Measurements from ENCODE around the gene NUMB. TPM values are rescaled to one million over a fixed set of nuclear protein-coding genes. Genes with fewer than 3 reads are reported as not detected.

Gene NUMB
- total RNA-seq, 1 donor from 2014 or later: 18.2 TPM

- FAIRE-seq: no peak
- Histone ChIP-seq H3K4me3 (ENCODE audit: low read depth, low read length) (no peak overlapping the region), H3K36me3 (ENCODE audit: control insufficient read depth, insufficient read depth, low read length) (no peaks in the 10 kb centered on the region), H3K27me3 (ENCODE audit: control insufficient read depth, insufficient read depth, low read length) (peaks cover 12% of the 10 kb centered on the region)
- no peak for DNase-seq (ENCODE audit: low read depth)
- no peak for TF ChIP-seq CTCF (IDR thresholded peaks at IDR 0.05; ENCODE audit: insufficient read depth, low read length, severe bottlenecking)
Measured at GRCh38 chr14:73238941-73239340, 219.4 kb downstream of the NUMB start.

- no peak for FAIRE-seq
- peak; percentile 80 for DNase-seq (ENCODE audit: low read depth)
Measured at GRCh38 chr14:73238424-73238852, 219.9 kb downstream of the NUMB start.

GRCh38 chr14:73237786-73238423, 220.4 kb downstream of the NUMB start:
- TF ChIP-seq CTCF (IDR thresholded peaks at IDR 0.05; ENCODE audit: insufficient read depth, low read length, severe bottlenecking): no peak
- H3K27me3 ChIP-seq (ENCODE audit: control insufficient read depth, insufficient read depth, low read length): peaks cover 12% of the 10 kb centered on the region
- no peaks in the 10 kb centered on the region for H3K36me3 ChIP-seq (ENCODE audit: control insufficient read depth, insufficient read depth, low read length)
- FAIRE-seq (no peak), DNase-seq (ENCODE audit: low read depth) (no peak)
- peak overlapping the region; percentile 35 for H3K4me3 ChIP-seq (ENCODE audit: low read depth, low read length)

More at GRCh38 chr14:73238424-73238852, 219.9 kb downstream of the NUMB start:
- no peak for TF ChIP-seq CTCF (IDR thresholded peaks at IDR 0.05; ENCODE audit: insufficient read depth, low read length, severe bottlenecking)
- no peaks in the 10 kb centered on the region for H3K36me3 ChIP-seq (ENCODE audit: control insufficient read depth, insufficient read depth, low read length)
- peak overlapping the region; percentile 35 for H3K4me3 ChIP-seq (ENCODE audit: low read depth, low read length)
- H3K27me3 ChIP-seq (ENCODE audit: control insufficient read depth, insufficient read depth, low read length): peaks cover 12% of the 10 kb centered on the region

GRCh38 chr14:73237219-73237785, 221.0 kb downstream of the NUMB start, which contains the start of gene PAPLN:
Gene PAPLN (plus strand): TSS chr14:73237506. CDS start chr14:73239779, 2,273 bp downstream.
- Histone ChIP-seq H3K27me3 (ENCODE audit: control insufficient read depth, insufficient read depth, low read length) (peaks cover 14% of the 10 kb centered on the region), H3K4me3 (ENCODE audit: low read depth, low read length) (peak within 1 kb of the TSS; percentile 35), H3K36me3 (ENCODE audit: control insufficient read depth, insufficient read depth, low read length) (no peaks in the 10 kb centered on the region)
- no peak for TF ChIP-seq CTCF (IDR thresholded peaks at IDR 0.05; ENCODE audit: insufficient read depth, low read length, severe bottlenecking)
- DNase-seq (ENCODE audit: low read depth) (no peak), FAIRE-seq (no peak)

GRCh38 chr14:73236752-73237218, 221.6 kb downstream of the NUMB start:
- DNase-seq (ENCODE audit: low read depth): no peak
- no peak overlapping the region for H3K4me3 ChIP-seq (ENCODE audit: low read depth, low read length)
- H3K27me3 ChIP-seq (ENCODE audit: control insufficient read depth, insufficient read depth, low read length): peaks cover 14% of the 10 kb centered on the region
- no peak for FAIRE-seq
- no peaks in the 10 kb centered on the region for H3K36me3 ChIP-seq (ENCODE audit: control insufficient read depth, insufficient read depth, low read length)
- TF ChIP-seq CTCF (IDR thresholded peaks at IDR 0.05; ENCODE audit: insufficient read depth, low read length, severe bottlenecking): no peak
